Measurements from ENCODE around the gene SRBD1. TPM values are rescaled to one million over a fixed set of nuclear protein-coding genes. Genes with fewer than 3 reads are reported as not detected.

The SRBD1 gene
- polyA plus RNA-seq, 2 of the 4 experiments (the other 2 are of a cell fraction): 11.0 to 13.7 TPM

- ChIA-PET CTCF (interaction anchor here (0.8 to 3.1 kb wide), 3 partner anchors 14 to 23 kb away, joined by 3 to 14 read pairs (median 3); no protein-coding TSS in a partner anchor), POLR2A (no interaction called here)
- H3K9me3 ChIP-seq: no peaks in the 10 kb centered on the region
- 87% methylated on average over 2 of the region's 2 CpGs for WGBS (ENCODE audit: missing lambda C conversion rate)
- no peak for DNase-seq (ENCODE audit: low read depth in 1 of 2, low spot score in 1 of 2)
- no peak overlapping the region for H3K4me2 ChIP-seq
- no peak for ATAC-seq
- no peak overlapping the region for H3K4me3 ChIP-seq
- no peak for FAIRE-seq
- H3K27ac ChIP-seq: no peak overlapping the region
- peaks cover 3% of the 10 kb centered on the region; the same call in 1 of the 3 replicates for H3K4me1 ChIP-seq
- TF ChIP-seq BCL3 (IDR thresholded peaks at IDR 0.05) (no peak), RAD21 (conservative IDR thresholded peaks at IDR 0.05 in 1 of 2, IDR thresholded peaks at IDR 0.05 in 1 of 2) (no peak), ZC3H11A (IDR thresholded peaks at IDR 0.05) (no peak), KDM5A (IDR thresholded peaks at IDR 0.05) (no peak), EHF (CRISPR knock-in tag; IDR thresholded peaks at IDR 0.05) (no peak), EP300 (IDR thresholded peaks at IDR 0.05) (no peak), ZSCAN20 (CRISPR knock-in tag; IDR thresholded peaks at IDR 0.05) (no peak), EHMT2 (IDR thresholded peaks at IDR 0.05; ENCODE audit: low read depth) (no peak), HEYL (CRISPR knock-in tag; IDR thresholded peaks at IDR 0.05) (no peak), HDAC2 (IDR thresholded peaks at IDR 0.05) (no peak), JUNB (IDR thresholded peaks at IDR 0.05) (no peak), MYC (IDR thresholded peaks at IDR 0.05; ENCODE audit: borderline replicate concordance, low read length) (no peak)
These were observed 8.4 kb downstream of the SRBD1 start for GRCh38 chr2:45602624-45603023.

- 81% methylated on average over 4 of the region's 4 CpGs for WGBS (ENCODE audit: missing lambda C conversion rate)
- TF ChIP-seq EP300 (IDR thresholded peaks at IDR 0.05) (no peak), KDM1A (IDR thresholded peaks at IDR 0.05; ENCODE audit: low read depth) (no peak), MAX (IDR thresholded peaks at IDR 0.05) (no peak), E2F6 (IDR thresholded peaks at IDR 0.05; ENCODE audit: borderline replicate concordance, low read depth) (no peak), PBX3 (IDR thresholded peaks at IDR 0.05) (no peak), HOXB13 (CRISPR knock-in tag; IDR thresholded peaks at IDR 0.05; ENCODE audit: low read depth) (no peak), RARB (CRISPR knock-in tag; IDR thresholded peaks at IDR 0.05) (no peak), TFCP2L1 (CRISPR knock-in tag; IDR thresholded peaks at IDR 0.05) (no peak), HDAC2 (IDR thresholded peaks at IDR 0.05) (no peak), RNF2 (IDR thresholded peaks at IDR 0.05; ENCODE audit: borderline replicate concordance, low read depth) (no peak), ELK1 (IDR thresholded peaks at IDR 0.05; ENCODE audit: low read depth, low read length) (no peak), JUNB (IDR thresholded peaks at IDR 0.05) (no peak), FOSL2 (IDR thresholded peaks at IDR 0.05) (no peak), FOSL2 (CRISPR knock-in tag; IDR thresholded peaks at IDR 0.05) (no peak), REST (IDR thresholded peaks at IDR 0.05) (no peak), HOXB5 (CRISPR knock-in tag; IDR thresholded peaks at IDR 0.05) (no peak), HOXA7 (CRISPR knock-in tag; IDR thresholded peaks at IDR 0.05) (no peak)
- H3K4me1 ChIP-seq: peaks cover 5% of the 10 kb centered on the region; the same call in 1 of the 3 replicates
- ATAC-seq (no peak), FAIRE-seq (no peak), DNase-seq (ENCODE audit: low read depth in 1 of 2, low spot score in 1 of 2) (no peak)
- CTCF ChIA-PET: interaction anchor here (1.2 to 3.7 kb wide), 3 partner anchors 9 to 17 kb away, joined by 3 to 20 read pairs (median 6); no protein-coding TSS in a partner anchor
- no peak overlapping the region for H3K27ac ChIP-seq
- H3K4me3 ChIP-seq: no peak overlapping the region
- H3K4me2 ChIP-seq: no peak overlapping the region
- POLR2A ChIA-PET: no interaction called here
- no peaks in the 10 kb centered on the region for H3K9me3 ChIP-seq
These were observed 12.5 kb downstream of the SRBD1 start for GRCh38 chr2:45598545-45598944.
